Hindlimb muscle (tissue), 1 donor: Measurements from ENCODE around the gene CADM1. TPM values are rescaled to one million over a fixed set of nuclear protein-coding genes. Genes with fewer than 3 reads are reported as not detected.
A peak's percentile ranks its signal among the peaks of the same experiment; 100 is the strongest.

Experiments used
- DNase-seq: peaks from one replicate; pipeline ENCODE4 v3.0.0-alpha.2; 2013
- polyA plus RNA-seq: library from polyadenylated mRNA; unstranded; fragments of 120-200 nt; gene quantifications from one replicate; pipeline ENCODE4 v1.2.1, GENCODE V29; 2013; ENCODE audit not compliant: insufficient read length

CADM1 gene
- polyA plus RNA-seq, 1 donor: 23.1 TPM

GRCh38 chr11:115396533-115396932 is 107.7 kb downstream of the CADM1 start:
- peak; percentile 47 for DNase-seq

DNA sequence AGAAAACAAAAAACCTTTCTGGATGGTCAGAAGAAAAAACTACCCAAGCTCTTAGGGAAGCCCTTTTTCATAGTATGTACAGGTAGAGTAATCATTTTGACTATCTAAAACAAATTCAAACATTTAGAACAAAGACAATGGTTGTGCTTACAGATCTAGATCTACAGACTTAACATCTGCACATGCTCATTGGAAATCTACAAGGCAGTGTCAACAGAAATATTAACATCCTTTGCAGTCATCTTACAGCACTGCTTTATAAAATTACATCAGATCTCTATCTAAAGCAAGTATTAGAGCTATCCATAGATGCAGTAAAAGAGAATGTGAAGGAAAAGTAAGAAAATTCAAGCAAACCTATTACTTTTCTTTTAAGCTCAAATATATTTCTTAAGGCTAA is 110.3 kb downstream of the CADM1 start:
- no peak for DNase-seq

GRCh38 chr11:115391598-115391997 is 112.6 kb downstream of the CADM1 start:
- no peak for DNase-seq

DNA sequence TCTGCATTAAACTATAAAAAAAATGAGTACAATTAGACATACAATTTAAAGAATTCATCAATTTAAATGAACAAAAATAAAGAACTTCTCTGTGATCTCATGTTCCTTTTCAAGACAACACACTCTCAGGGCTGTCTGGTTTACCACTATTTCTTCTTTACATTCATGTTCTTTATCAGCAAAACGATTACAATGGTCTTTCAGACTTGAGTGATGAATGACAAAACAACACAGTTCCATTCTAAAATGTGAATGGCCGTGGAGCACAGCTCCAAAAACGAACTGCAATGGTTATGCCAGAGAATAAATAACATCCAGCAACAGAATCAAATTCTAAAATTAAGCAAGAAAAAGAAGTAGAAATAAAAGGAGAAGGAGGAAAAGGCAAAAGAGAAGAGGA is 113.1 kb downstream of the CADM1 start:
- DNase-seq: no peak

- DNase-seq: no peak
Observed at GRCh38 chr11:115390441-115390840, 113.8 kb downstream of the CADM1 start.

GRCh38 chr11:115389790-115390189 is 114.4 kb downstream of the CADM1 start:
- DNase-seq: no peak

- DNase-seq: no peak
Observed at GRCh38 chr11:115385226-115385625, 119.0 kb downstream of the CADM1 start.

- DNase-seq: no peak
Observed at GRCh38 chr11:115384236-115384635, 120.0 kb downstream of the CADM1 start.

DNA sequence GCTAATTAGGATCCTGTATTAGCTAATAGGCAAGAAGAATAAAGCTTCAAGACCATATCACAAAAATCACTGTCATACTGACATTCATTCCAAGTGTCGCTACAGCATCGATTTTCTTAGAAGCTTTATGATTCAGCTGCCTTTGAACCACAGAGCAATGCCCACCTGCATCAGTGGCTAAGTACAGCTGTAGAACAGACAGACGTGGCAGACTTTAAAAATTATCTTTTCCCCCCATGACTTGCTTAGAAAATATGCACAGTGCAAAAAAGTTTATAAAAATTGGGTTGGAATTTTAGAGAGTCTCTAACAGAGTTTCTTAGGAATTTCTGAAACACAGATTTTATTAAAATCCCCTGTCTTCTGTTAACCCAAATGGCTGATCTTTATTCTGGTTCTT is 120.8 kb downstream of the CADM1 start:
- DNase-seq: no peak

- DNase-seq: no peak
Observed at GRCh38 chr11:115379528-115379927, 124.7 kb downstream of the CADM1 start.

DNA sequence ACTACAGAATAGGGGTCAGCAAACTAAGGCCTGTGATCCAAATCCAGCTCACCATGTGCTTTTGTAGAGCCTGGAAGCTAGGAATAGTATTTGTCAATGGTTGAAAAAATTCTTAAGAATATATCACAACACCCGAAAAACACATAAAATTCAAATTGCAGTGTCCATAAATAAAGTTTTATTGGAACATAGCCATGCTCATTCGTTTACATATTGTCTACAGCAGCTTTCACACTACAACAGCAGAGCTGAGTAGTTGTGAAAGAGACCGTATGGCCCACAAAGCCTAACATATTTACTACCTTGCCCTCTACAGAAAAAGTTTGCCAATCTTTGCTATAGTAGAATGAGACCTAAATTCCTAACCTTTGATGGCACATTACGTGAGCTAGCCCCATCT is 125.7 kb downstream of the CADM1 start:
- no peak for DNase-seq

- no peak for DNase-seq
Observed at GRCh38 chr11:115377882-115378296, 126.3 kb downstream of the CADM1 start.

DNA sequence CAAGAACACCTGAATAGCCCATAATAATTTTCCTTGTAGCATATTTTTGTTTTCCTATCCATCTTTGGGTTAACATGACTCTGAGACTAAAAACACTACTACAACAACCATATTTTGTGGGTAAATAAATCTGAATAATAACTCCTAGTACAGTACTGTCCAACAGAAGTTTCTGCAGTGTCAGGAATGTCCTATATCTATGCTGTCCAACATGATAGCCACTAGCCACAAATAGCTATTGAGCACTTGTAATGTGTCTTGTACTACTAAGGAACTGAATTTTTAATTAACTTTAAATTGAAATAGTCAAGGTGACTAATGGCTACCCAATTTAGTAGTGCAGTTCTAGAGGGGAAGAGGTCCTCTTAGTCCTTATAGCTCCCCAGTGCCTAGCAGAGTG is 135.6 kb downstream of the CADM1 start:
- DNase-seq: no peak

GRCh38 chr11:115366826-115367225 is 137.4 kb downstream of the CADM1 start:
- DNase-seq: no peak

GRCh38 chr11:115365907-115366306 is 138.3 kb downstream of the CADM1 start:
- DNase-seq: no peak

- no peak for DNase-seq
Observed at GRCh38 chr11:115364896-115365295, 139.3 kb downstream of the CADM1 start.

DNA sequence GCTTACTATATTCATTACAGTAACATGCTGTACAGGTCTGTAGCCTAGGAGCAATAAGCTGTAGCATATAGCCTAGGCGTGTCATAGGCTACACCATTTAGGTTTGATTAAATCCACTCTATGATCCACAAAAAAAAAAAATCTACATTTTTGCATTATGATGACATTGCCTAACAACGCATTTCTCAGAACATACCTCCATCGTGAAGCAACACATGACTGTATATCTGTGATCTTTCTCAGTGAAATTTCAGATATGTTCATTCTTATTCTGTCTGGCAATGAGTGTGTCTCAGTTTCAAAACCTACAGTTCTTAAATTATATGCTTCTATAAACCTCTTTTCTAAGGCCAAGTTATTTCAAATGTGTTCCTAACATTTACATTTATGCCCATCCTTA is 140.3 kb downstream of the CADM1 start:
- DNase-seq: no peak

GRCh38 chr11:115363426-115363825 is 140.8 kb downstream of the CADM1 start:
- no peak for DNase-seq

- DNase-seq: no peak
Observed at GRCh38 chr11:115362997-115363396, 141.2 kb downstream of the CADM1 start.

GRCh38 chr11:115361025-115361424 is 143.2 kb downstream of the CADM1 start:
- no peak for DNase-seq

- no peak for DNase-seq
Observed at GRCh38 chr11:115360186-115360824, 143.9 kb downstream of the CADM1 start.

- DNase-seq: no peak
Observed at GRCh38 chr11:115357066-115357465, 147.1 kb downstream of the CADM1 start.

DNA sequence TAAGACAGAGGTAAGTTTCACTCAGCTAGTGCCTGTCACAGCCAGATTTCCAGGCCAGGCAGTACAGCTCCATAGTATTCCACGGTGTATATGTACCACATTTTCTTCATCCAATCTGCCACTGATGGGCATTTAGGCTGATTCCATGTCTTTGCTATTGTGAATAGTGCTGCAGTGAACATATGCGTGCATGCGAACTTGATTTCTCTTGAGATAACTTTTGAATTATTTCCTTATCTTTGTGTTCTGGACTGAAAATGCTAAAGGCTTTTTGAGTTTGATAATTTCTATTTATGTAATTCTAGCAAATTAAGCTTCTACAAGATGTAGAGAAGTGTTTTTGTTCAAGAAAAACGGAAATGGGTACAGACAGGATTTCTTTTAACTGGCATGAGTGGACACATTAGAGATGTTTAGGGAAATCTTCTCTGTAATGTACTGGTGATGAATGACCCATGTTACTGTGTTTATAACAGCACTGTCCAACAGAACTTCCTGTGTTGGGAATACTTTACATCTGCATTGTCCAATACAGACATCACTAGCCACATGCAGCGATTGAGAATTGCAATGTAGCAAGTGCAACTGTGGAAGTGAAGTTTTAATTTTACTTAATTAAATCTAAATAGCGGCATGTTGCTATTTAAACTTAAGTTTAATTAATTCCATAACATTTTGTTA is 151.3 kb downstream of the CADM1 start:
- no peak for DNase-seq

GRCh38 chr11:115349335-115350017 is 154.7 kb downstream of the CADM1 start:
- no peak for DNase-seq
